Measurements from ENCODE around the gene DCTN3.
"Not testable (repeated sequence)": the region's sequence is repeated elsewhere in the genome, so short reads cannot be mapped to it uniquely, and the experiment has no call there.

Gene DCTN3

GRCh38 chr9:34646211-34647083, 26.2 kb upstream of the DCTN3 start, which contains the start of gene GALT:
TSS of gene GALT (plus strand) at chr9:34646675. CDS start at chr9:34646705, 30 bp downstream.
- no peak for FAIRE-seq

GRCh38 chr9:34644766-34645314, 24.5 kb upstream of the DCTN3 start:
- no peak for FAIRE-seq

GRCh38 chr9:34642679-34643078, 22.4 kb upstream of the DCTN3 start:
- no peak for FAIRE-seq

- FAIRE-seq: not testable (repeated sequence)
Measured at GRCh38 chr9:34639322-34639721, 19.0 kb upstream of the DCTN3 start.

- no peak for FAIRE-seq
Measured at GRCh38 chr9:34638138-34638445, 17.8 kb upstream of the DCTN3 start.

- FAIRE-seq: no peak
Measured at GRCh38 chr9:34637356-34638137, 17.3 kb upstream of the DCTN3 start, which contains the start of gene SIGMAR1. TSS of gene SIGMAR1 (minus strand) at chr9:34637787. CDS start at chr9:34637697, 90 bp downstream.

GRCh38 chr9:34636791-34637355, 16.6 kb upstream of the DCTN3 start:
- FAIRE-seq: no peak

- FAIRE-seq: no peak
Measured at GRCh38 chr9:34635556-34635955, 15.3 kb upstream of the DCTN3 start.

DNA sequence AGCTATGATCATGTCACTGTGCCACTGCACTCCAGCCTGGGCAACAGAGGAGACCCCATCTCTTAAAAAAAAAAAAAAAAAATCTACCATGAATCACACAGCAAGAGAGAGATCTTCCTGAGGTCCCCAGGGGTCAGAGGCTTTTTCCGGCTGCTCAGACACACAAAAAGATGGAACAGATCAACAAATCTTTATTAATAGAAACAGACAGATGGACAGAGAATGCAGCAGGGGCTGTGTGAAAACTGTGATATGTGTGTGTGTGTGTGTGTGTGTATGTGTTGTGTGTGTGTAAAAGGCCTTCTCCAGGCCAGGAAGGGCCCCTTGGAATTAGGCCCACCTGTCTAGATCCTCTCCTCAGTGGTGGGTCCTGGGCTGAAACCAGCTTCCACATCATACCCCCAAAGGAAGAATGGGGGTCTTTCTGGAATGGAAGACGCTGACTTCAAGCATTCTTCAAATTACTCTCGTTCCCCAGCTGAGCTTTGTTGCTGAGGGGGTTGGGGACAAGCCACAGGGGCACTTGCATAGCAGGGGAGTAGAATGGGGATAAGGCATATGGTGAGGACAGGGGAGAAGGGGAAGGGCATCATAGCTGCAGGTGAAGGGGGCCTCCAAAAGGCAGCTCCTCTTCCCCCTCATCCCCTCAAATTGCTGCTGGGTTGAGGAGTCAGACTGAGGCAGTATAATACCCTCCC, 14.4 kb upstream of the DCTN3 start:
- no peak for FAIRE-seq

DNA sequence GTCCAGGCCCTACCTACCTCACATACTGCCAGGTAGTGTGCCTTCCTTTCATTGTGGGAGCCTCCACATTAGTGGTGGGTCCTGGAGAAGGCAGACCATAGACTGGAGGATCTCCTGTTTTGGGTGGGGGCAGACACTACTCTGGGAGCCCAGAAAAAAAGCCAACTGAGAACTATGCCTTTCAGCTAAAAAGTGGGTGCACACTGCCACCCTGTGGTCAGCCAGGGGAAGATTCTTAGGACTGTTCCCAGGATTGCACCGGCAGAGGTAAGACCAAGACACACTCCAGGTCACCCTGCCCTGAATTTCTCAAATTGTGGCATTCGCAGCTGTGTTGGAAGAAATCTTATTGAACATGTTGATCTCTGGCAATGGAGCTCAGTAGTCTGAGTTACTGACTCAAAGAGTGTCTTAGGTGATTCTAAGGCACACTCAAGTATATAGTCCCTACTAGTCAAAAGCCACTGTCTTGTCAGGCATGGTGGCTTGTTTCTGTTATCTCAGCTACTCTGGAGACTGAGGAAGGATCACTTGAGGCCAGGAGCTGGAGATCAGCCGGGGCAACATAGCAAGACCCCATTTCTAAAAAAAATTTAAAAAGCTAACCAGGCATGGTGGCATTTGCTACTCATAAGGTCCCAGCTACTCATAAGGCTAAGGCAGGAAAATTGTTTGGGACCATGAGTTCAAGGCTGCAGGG, 13.7 kb upstream of the DCTN3 start:
- FAIRE-seq: no peak

- FAIRE-seq: no peak
Measured at GRCh38 chr9:34633166-34633565, 12.9 kb upstream of the DCTN3 start.

GRCh38 chr9:34630402-34631154, 10.3 kb upstream of the DCTN3 start:
- no peak for FAIRE-seq

- no peak for FAIRE-seq
Measured at GRCh38 chr9:34629491-34629808, 9.2 kb upstream of the DCTN3 start.

DNA sequence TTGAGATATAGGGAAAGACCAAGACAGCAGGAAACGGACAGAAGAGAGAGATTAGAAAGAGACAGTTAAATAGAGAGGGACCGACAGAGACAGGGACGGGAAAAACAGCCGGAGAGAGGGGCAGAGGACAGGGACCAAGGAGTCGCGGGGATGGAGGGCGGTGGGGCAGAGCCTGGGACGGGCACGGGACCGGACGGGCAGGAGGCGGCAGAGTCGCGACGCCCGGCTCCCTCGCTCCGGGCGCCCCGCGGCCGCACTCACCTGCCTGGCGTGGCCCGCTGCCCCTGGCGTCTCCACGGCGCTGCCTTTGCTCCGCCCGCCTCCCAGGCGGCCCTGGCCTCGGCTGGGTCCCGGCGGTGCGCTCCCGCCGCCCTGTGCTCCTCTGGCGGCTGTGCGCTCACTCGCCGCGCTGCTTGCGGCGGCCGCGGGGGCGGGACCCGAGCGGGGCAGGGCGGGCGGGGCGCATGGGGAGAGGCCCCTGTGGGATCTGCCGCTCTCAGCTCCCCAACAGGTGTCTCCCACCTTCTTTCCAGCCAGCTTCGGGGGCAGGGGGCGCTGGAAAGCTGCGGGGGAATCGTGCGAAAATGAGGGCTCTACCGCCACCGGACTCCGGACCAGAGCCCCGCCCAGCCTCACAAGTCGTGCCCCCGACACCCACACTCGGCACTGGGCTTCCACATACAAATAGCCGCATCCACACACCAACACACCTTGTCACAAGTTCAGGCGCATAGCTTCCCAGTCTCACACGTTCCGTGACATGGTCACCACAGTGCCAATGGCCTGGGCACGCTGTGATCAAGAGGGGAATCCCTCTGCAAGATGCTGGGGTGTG, 8.6 kb upstream of the DCTN3 start, which contains the start of gene ARID3C:
ARID3C (minus strand) TSS at position 411 of the 835 bp plus-strand sequence. CDS start 1,052 bp downstream, outside the sequence.
- no peak for FAIRE-seq

DNA sequence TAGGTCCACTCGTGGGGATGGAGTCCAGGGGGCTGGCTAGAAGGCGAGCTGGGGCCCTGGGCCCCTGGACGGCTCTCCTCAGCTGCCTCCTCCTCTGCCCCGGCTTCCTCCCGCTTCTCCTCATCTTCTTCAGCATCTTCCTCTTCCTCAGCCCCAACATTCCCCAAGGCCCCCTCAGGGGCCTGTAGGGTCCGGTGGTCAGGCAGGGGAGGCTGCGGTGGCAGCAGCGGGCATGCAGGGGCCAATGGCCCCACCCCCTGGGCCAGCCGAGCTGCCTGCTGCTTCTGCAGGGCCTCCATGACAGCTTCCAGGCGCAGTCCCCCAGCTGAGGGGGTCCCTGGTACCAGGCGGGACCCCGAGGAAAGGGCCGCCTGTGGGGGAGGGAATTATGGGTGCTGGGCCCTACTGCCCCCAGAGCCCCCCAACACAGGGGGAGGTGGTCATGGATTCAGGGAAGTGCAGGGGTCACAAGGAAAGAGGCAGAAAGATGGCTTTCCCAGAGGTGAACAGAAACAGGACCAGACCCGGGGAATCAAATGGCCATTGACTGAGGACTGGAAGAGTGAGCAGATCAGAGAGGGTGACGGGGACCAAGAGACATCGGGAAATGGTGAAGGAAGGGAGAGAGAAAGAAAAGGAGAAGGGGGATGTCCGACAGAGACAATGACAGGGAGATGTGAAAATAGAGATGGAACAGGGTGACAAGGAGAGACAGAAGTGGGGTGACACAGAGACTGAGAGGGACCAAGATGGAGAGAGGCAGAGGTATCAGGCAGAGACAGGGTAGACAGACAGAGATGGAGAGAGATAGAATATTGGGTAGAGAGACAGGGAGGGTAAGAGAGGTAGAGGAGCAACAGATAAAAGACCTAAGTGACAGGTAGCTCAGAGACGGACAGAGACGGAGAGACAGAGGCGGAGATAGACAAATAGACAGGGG, 7.7 kb upstream of the DCTN3 start:
- FAIRE-seq: no peak

DNA sequence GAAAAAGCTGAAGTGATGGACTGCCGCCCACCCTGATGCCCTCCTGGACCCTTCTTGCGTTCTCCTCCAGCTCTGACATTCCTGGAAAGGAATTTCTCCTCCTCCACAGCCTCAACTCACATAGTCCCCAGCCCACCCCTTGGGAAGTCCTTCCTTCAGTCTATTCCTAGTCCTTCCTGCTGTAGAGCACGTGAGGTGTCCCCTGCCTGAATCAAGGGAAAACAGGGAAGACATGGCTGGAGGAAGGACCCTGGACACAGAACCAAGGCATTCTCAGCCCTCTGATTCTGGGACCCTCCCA, 4.8 kb upstream of the DCTN3 start:
- FAIRE-seq: no peak

DNA sequence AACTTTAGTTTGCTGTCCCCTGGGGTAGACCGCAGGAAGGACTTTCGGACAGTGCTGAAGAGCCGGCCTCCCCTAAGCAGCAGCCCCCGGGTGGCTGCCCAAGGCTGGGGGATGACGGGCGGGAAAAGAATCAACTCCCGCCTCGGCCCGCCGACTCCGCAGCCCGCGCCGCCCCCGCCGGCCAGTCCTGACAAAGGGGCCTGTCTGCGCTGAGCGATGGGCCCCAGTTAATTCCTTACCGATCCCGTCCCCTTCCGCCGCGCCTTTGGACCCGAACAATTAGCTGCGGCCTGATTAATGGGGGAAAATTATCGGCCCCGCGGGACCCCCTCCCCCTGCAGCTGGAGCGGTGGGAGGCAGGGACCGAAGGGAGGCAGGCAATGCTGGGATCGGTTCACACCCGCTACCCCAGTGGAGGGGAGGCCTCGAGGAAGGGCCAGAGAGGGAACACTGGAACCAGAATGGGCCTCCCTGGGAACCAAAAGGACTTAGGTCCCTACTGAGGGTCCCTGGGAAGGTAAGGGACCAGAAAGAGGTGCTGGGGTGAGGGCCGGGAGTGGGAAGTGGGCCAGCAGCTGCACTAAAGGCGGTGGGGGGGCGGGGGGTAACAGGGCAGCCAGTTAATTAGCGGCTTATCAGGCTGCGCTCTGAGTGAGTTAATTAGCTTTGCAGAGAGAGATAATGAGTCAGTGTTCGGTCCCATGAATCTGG, 4.3 kb upstream of the DCTN3 start:
- no peak for FAIRE-seq

- no peak for FAIRE-seq
Measured at GRCh38 chr9:34623374-34624235, 3.3 kb upstream of the DCTN3 start.
